B cell (primary cell): ENCODE data around the gene TMEM273. TPM values are rescaled to one million over a fixed set of nuclear protein-coding genes. Genes with fewer than 3 reads are reported as not detected.

Experiments
- ATAC-seq: fragments of 200-7000 bp; cut with Tn5 transposase; one replicate; pipeline ENCODE4 v1.10.0; 2021; ENCODE audit warnings: low read depth, mild to moderate bottlenecking, moderate number of reproducible peaks, moderate library complexity
- CTCF ChIA-PET: fragments of 350-600 bp; sonication (Branson Sonifier 250); formaldehyde crosslinking; loops from one replicate; lab custom pipeline; 2021; ENCODE audit warnings: antibody characterized with exemption, inconsistent platforms; lab: Charles Lee
- POLR2A ChIA-PET: fragments of 350-600 bp; sonication (Branson Sonifier 250); formaldehyde crosslinking; loops from one replicate; lab custom pipeline; 2021; ENCODE audit warnings: antibody characterized with exemption; lab: Charles Lee
- DNase-seq: peaks from one replicate; pipeline ENCODE4 v3.0.0; 2013
- H2AFZ ChIP-seq: 2 replicates; pipeline ENCODE4 v1.6.1; 2012; ENCODE audit warnings: mild to moderate bottlenecking, low read depth, low read length; ENCODE audit not compliant: insufficient read depth, poor library complexity, severe bottlenecking
- H3K27ac ChIP-seq, 2 donors: 1 replicate in 1 of 2; 2 replicates in 1 of 2; pipeline ENCODE4 v1.5.1; 2012 to 2013; ENCODE audit warnings: low read length in 2 of 2, mild to moderate bottlenecking in 2 of 2, moderate library complexity in 1 of 2
- H3K27me3 ChIP-seq, 4 experiments: fragments of 200-600 bp in 1 of 4; sonication (generic) in 1 of 4; replicated peaks in 1 of 4; 1 replicate in 2 of 4; 2 replicates in 2 of 4; pipeline versions ENCODE4 v1.6.1 to v1.7.0; 2013 to 2016; ENCODE audit warnings: low read length in 3 of 4, mild to moderate bottlenecking in 2 of 4, mixed read lengths in 1 of 4, moderate library complexity in 1 of 4; ENCODE audit not compliant: insufficient read depth in 4 of 4, control insufficient read depth in 3 of 4; ENCODE audit errors: control extremely low read depth in 1 of 4
- H3K36me3 ChIP-seq, 2 experiments: replicated peaks in 1 of 2; 1 replicate in 1 of 2; 2 replicates in 1 of 2; pipeline versions ENCODE4 v1.6.1 to v1.7.1; 2013; ENCODE audit warnings: low read length in 1 of 2; ENCODE audit not compliant: insufficient read depth in 2 of 2, control insufficient read depth in 1 of 2; ENCODE audit errors: control extremely low read depth in 1 of 2, extremely low read depth in 1 of 2
- H3K4me1 ChIP-seq, 2 donors: fragments of 200-600 bp in 1 of 2; sonication (generic) in 1 of 2; 1 replicate in 1 of 2; 2 replicates in 1 of 2; pipeline versions ENCODE4 v1.5.1 to v1.6.1; 2013 to 2017; ENCODE audit warnings: low read length in 2 of 2; ENCODE audit not compliant: control insufficient read depth in 2 of 2, insufficient read depth in 2 of 2
- H3K4me2 ChIP-seq: replicated peaks from 2 replicates; pipeline ENCODE3; 2012; ENCODE audit warnings: mild to moderate bottlenecking, low read depth, low read length; ENCODE audit not compliant: poor library complexity, severe bottlenecking
- H3K4me3 ChIP-seq, 5 experiments: fragments of 200-600 bp in 1 of 5; sonication (generic) in 1 of 5; 1 replicate in 3 of 5; 2 replicates in 2 of 5; pipeline versions ENCODE4 v1.5.1 to v1.7.0; 2011 to 2016; ENCODE audit warnings: low read length in 4 of 5, mild to moderate bottlenecking in 4 of 5, low read depth in 2 of 5, control low read depth in 1 of 5, moderate library complexity in 1 of 5; ENCODE audit not compliant: insufficient read depth in 1 of 5; ENCODE audit errors: control extremely low read depth in 1 of 5, extremely low read depth in 1 of 5
- H3K79me2 ChIP-seq: fragments of 200-600 bp; sonication (generic); one replicate; pipeline ENCODE4 v1.6.0; 2016; ENCODE audit warnings: low read length; ENCODE audit not compliant: control insufficient read depth, insufficient read depth
- H3K9ac ChIP-seq: fragments of 200-600 bp; sonication (generic); 2 replicates; pipeline ENCODE4 v1.6.1; 2017; ENCODE audit warnings: mild to moderate bottlenecking, low read length, moderate library complexity
- H3K9me3 ChIP-seq, 3 donors: one replicate each; pipeline versions ENCODE4 v1.6.1 to v1.7.1; 2013; ENCODE audit warnings: low read length in 2 of 3; ENCODE audit not compliant: control insufficient read depth in 2 of 3, insufficient read depth in 1 of 3; ENCODE audit errors: control extremely low read depth in 1 of 3
- H4K20me1 ChIP-seq: 2 replicates; pipeline ENCODE4 v1.6.0; 2012; ENCODE audit warnings: mild to moderate bottlenecking, low read length; ENCODE audit not compliant: insufficient read depth, control insufficient read depth, poor library complexity, severe bottlenecking
- H3K27ac Mint-ChIP-seq: one replicate; pipeline ENCODE4 v1.8.0; 2021; ENCODE audit warnings: mixed read lengths
- H3K27me3 Mint-ChIP-seq: one replicate; pipeline ENCODE4 v1.8.0; 2021; ENCODE audit warnings: mixed read lengths
- H3K4me1 Mint-ChIP-seq: one replicate; pipeline ENCODE4 v1.8.0; 2021; ENCODE audit warnings: mixed read lengths
- H3K4me3 Mint-ChIP-seq: one replicate; pipeline ENCODE4 v1.8.0; 2021; ENCODE audit warnings: mixed read lengths
- H3K9me3 Mint-ChIP-seq: one replicate; pipeline ENCODE4 v1.8.0; 2022; ENCODE audit warnings: mixed read lengths; ENCODE audit not compliant: insufficient read depth
- EZH2 ChIP-seq: IDR thresholded peaks from 2 replicates; pipeline ENCODE4 v1.6.1; 2012; ENCODE audit warnings: borderline replicate concordance, low read depth, mild to moderate bottlenecking, moderate library complexity, low read length; ENCODE audit not compliant: insufficient read depth, poor library complexity, severe bottlenecking
- WGBS: methylation state at CpG from one replicate; pipeline ENCODE4 v1.1.5; 2013; ENCODE audit warnings: missing lambda C conversion rate; ENCODE audit not compliant: insufficient coverage; 5-methylcytosine and 5-hydroxymethylcytosine counted together
- intact Hi-C: fragments of 100-400 bp; cut with micrococcal nuclease; formaldehyde crosslinking; loops from one replicate; pipeline ENCODE4 v1.10.0; 2022
- polyA plus RNA-seq: library from polyadenylated mRNA; depleted of rRNA; stranded (reverse); fragments of >200 nt; gene quantifications from 2 replicates; pipeline ENCODE4 v1.2.3, GENCODE V29; 2012
- total RNA-seq, 2 donors: library from RNA; stranded (reverse); fragments of 120-200 nt in 1 of 2; gene quantifications; 1 replicate in 1 of 2; 2 replicates in 1 of 2; pipeline versions ENCODE4 v1.2.3 to v1.2.4, GENCODE V29; 2013 to 2022
- TF ChIP-seq, protein P1 (sequence below): fragments of 200-600 bp; IDR thresholded peaks from one replicate; pipeline ENCODE4 v1.8.0; 2022; ENCODE audit warnings: antibody characterized with exemption, mild to moderate bottlenecking

Gene TMEM273
- total and polyA plus RNA-seq, 2 donors (not counting 1 experiment from before 2014, with no cell fraction given), result 36.0 to 36.4 TPM

DNA sequence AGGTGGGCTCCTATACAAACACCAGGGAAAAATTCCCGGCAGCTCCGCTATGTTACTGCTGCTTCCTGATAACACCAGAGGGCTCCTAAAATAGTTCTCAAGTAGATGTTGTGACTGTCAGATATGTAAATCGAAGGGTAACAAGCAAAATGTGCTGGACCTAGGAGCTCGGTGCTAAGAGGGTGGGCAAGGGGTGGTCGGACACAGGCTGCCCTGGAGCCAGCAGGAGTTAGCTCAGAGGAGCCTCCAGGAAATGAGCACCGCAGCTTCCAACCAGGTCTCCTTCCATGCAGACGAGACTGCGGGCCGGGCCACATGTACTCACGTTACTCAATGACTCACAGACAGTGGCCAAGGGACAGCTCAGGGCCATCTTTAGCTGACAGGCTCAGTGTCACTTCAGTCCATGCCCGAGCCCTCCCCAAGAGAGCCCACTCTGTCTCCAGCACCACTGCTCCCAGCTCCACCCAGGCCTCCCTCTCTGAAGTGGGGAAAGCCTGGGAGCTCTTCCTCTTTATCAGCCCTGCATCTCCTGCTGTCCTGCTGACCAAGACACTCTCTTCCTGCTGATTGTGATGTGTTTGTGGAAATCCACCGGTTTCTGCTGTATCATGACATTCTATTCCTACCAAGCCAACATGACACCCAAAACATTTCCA lies 37.2 kb upstream of the TMEM273 start:
- Histone ChIP-seq H3K4me1 (no peaks in the 10 kb centered on the region), H3K79me2 (no peaks in the 10 kb centered on the region), H3K9ac (no peak overlapping the region), H3K27ac (no peak overlapping the region), H3K4me2 (no peak overlapping the region), H2AFZ (no peak overlapping the region), H3K9me3 (peaks cover 0 to 6% (median 0%) of the 10 kb centered on the region in 3 donors), H3K27me3 (peaks cover 0 to 6% (median 0%) of the 10 kb centered on the region in 4 experiments), H4K20me1 (no peaks in the 10 kb centered on the region), H3K4me3 (no peak overlapping the region), H3K36me3 (no peaks in the 10 kb centered on the region)
- no peak for ATAC-seq
- H3K4me1 Mint-ChIP-seq, result no peaks in the 10 kb centered on the region
- no peak overlapping the region for H3K27ac Mint-ChIP-seq
- intact Hi-C loops, result no loop called here
- no peak overlapping the region for H3K4me3 Mint-ChIP-seq
- no peak for DNase-seq
- CTCF ChIA-PET, result interaction anchor here (0.7 kb wide), 1 partner anchor 9 kb away, joined by 3 read pairs; no protein-coding TSS in a partner anchor
- POLR2A ChIA-PET, result no interaction called here
- WGBS, result 98% methylated on average over 11 of the region's 12 CpGs
- peaks cover 13% of the 10 kb centered on the region for H3K27me3 Mint-ChIP-seq
- H3K9me3 Mint-ChIP-seq, result no peaks in the 10 kb centered on the region
- TF ChIP-seq, protein P1, sequence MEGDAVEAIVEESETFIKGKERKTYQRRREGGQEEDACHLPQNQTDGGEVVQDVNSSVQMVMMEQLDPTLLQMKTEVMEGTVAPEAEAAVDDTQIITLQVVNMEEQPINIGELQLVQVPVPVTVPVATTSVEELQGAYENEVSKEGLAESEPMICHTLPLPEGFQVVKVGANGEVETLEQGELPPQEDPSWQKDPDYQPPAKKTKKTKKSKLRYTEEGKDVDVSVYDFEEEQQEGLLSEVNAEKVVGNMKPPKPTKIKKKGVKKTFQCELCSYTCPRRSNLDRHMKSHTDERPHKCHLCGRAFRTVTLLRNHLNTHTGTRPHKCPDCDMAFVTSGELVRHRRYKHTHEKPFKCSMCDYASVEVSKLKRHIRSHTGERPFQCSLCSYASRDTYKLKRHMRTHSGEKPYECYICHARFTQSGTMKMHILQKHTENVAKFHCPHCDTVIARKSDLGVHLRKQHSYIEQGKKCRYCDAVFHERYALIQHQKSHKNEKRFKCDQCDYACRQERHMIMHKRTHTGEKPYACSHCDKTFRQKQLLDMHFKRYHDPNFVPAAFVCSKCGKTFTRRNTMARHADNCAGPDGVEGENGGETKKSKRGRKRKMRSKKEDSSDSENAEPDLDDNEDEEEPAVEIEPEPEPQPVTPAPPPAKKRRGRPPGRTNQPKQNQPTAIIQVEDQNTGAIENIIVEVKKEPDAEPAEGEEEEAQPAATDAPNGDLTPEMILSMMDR, result no peak
- no peak for TF ChIP-seq EZH2

DNA sequence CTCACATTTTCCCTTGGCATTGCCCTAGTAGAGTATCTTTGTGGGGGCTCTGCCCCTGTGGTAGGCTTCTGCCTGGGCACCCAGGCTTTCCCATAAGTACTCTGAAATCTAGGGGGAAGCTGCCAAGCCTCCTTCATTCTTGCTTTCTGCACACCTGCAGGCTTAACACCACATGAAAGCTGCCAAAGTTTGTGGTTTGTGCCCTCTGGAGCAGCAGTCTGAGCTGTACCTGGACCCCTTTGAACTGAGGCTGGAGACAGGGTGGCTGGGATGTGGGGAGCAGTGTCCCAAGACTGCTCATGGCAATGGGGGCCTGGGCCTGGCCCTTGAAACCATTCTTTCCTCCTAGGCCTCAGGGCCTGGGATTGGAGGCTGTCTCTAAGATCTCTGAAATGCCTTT lies 35.0 kb upstream of the TMEM273 start:
- no peak overlapping the region for H3K9ac ChIP-seq
- Mint-ChIP-seq H3K27ac (no peak overlapping the region), H3K4me3 (no peak overlapping the region), H3K27me3 (peaks cover 18% of the 10 kb centered on the region), H3K4me1 (no peaks in the 10 kb centered on the region), H3K9me3 (no peaks in the 10 kb centered on the region)
- no peak overlapping the region for H3K27ac ChIP-seq
- TF ChIP-seq, protein P1, result no peak
- TF ChIP-seq EZH2, result no peak
- intact Hi-C loops, result no loop called here
- no peaks in the 10 kb centered on the region for H3K36me3 ChIP-seq
- no peak overlapping the region for H2AFZ ChIP-seq
- ChIA-PET CTCF (no interaction called here), POLR2A (no interaction called here)
- H3K79me2 ChIP-seq, result no peaks in the 10 kb centered on the region
- DNase-seq, result no peak
- no peaks in the 10 kb centered on the region for H4K20me1 ChIP-seq
- ATAC-seq, result no peak
- H3K4me2 ChIP-seq, result no peak overlapping the region
- peaks cover 0 to 6% (median 0%) of the 10 kb centered on the region in 3 donors for H3K9me3 ChIP-seq
- H3K4me1 ChIP-seq, result no peaks in the 10 kb centered on the region
- H3K4me3 ChIP-seq, result no peak overlapping the region
- H3K27me3 ChIP-seq, result peaks cover 0 to 6% (median 0%) of the 10 kb centered on the region in 4 experiments
